ENCODE measurements around the gene KLHL8.
"Not testable (repeated sequence)": the region's sequence is repeated elsewhere in the genome, so short reads cannot be mapped to it uniquely, and the experiment has no call there.

DNA sequence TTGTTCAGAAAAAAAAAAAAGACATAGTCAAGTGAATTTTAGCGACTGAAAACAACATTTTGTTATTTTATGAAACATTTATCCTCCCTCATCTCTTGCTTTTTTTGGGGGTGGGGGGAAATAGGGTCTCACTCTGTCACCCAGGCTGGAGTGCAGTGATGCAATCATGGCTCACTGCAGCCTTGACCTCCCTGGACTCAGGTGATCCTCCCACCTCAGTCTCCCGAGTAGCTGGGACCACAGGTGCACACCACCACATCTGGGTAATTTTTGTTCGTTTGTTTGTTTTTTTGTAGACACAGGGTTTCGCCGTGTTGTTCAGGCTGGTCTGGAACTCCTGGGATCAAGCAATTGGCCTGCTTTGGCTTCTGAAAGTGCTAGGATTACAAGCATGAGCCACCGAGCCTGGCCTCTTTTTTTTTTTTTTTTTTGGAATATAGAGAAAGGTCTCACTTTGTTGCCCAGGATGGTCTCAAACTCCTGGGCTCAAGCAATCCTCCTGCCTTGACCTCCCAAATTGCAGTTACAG lies 3.1 kb downstream of the KLHL8 start:
- not testable (repeated sequence) for TF ChIP-seq CTCF (IDR thresholded peaks at IDR 0.05); EZH2 (IDR thresholded peaks at IDR 0.05; ENCODE audit: borderline replicate concordance, insufficient read depth, low read depth, low read length, poor library complexity, severe bottlenecking)

Measured in B cell (primary cell).